Measurements from ENCODE around the gene ERRFI1.

The ERRFI1 gene

GRCh38 chr1:8046391-8046790 lies 20.3 kb upstream of the ERRFI1 start:
- no peak for DNase-seq (ENCODE audit: low read depth in 3 of 3, low spot score in 1 of 3)

GRCh38 chr1:8043621-8044020 lies 17.5 kb upstream of the ERRFI1 start:
- no peak for DNase-seq (ENCODE audit: low read depth in 3 of 3, low spot score in 1 of 3)

GRCh38 chr1:8042134-8042533 lies 16.0 kb upstream of the ERRFI1 start:
- no peak for DNase-seq (ENCODE audit: low read depth in 3 of 3, low spot score in 1 of 3)

GRCh38 chr1:8040586-8040985 lies 14.5 kb upstream of the ERRFI1 start:
- no peak for DNase-seq (ENCODE audit: low read depth in 3 of 3, low spot score in 1 of 3)

GRCh38 chr1:8039071-8039470 lies 13.0 kb upstream of the ERRFI1 start:
- DNase-seq (ENCODE audit: low read depth in 3 of 3, low spot score in 1 of 3) = no peak

- DNase-seq (ENCODE audit: low read depth in 3 of 3, low spot score in 1 of 3) = no peak
These were observed 9.2 kb upstream of the ERRFI1 start for GRCh38 chr1:8035289-8035688.

GRCh38 chr1:8033322-8033721 lies 7.2 kb upstream of the ERRFI1 start:
- no peak for DNase-seq (ENCODE audit: low read depth in 3 of 3, low spot score in 1 of 3)

- DNase-seq (ENCODE audit: low read depth in 3 of 3, low spot score in 1 of 3) = no peak
These were observed 6.3 kb upstream of the ERRFI1 start for GRCh38 chr1:8032366-8032910.

- no peak for DNase-seq (ENCODE audit: low read depth in 3 of 3, low spot score in 1 of 3)
These were observed 5.2 kb upstream of the ERRFI1 start for GRCh38 chr1:8031176-8031785.

GRCh38 chr1:8028571-8028910 lies 2.4 kb upstream of the ERRFI1 start:
- no peak for DNase-seq (ENCODE audit: low read depth in 3 of 3, low spot score in 1 of 3)

- DNase-seq (ENCODE audit: low read depth in 3 of 3, low spot score in 1 of 3) = no peak
These were observed 1.9 kb upstream of the ERRFI1 start for GRCh38 chr1:8027748-8028570.

- no peak for DNase-seq (ENCODE audit: low read depth in 3 of 3, low spot score in 1 of 3)
These were observed 1.1 kb upstream of the ERRFI1 start for GRCh38 chr1:8026976-8027747.

GRCh38 chr1:8025671-8026144 lies 401 bp downstream of the ERRFI1 start:
- DNase-seq (ENCODE audit: low read depth in 3 of 3, low spot score in 1 of 3) = no peak

GRCh38 chr1:8025061-8025670 lies 943 bp downstream of the ERRFI1 start:
- no peak for DNase-seq (ENCODE audit: low read depth in 3 of 3, low spot score in 1 of 3)

GRCh38 chr1:8024329-8024728 lies 1.8 kb downstream of the ERRFI1 start:
- DNase-seq (ENCODE audit: low read depth in 3 of 3, low spot score in 1 of 3) = no peak

GRCh38 chr1:8023995-8024313 lies 2.2 kb downstream of the ERRFI1 start:
- DNase-seq (ENCODE audit: low read depth in 3 of 3, low spot score in 1 of 3) = no peak

GRCh38 chr1:8023287-8023994 lies 2.7 kb downstream of the ERRFI1 start:
- DNase-seq (ENCODE audit: low read depth in 3 of 3, low spot score in 1 of 3) = no peak

- DNase-seq (ENCODE audit: low read depth in 3 of 3, low spot score in 1 of 3) = no peak
These were observed 3.5 kb downstream of the ERRFI1 start for GRCh38 chr1:8022395-8023286.

GRCh38 chr1:8021676-8022266 lies 4.3 kb downstream of the ERRFI1 start:
- DNase-seq (ENCODE audit: low read depth in 3 of 3, low spot score in 1 of 3) = no peak

All from stimulated activated CD4-positive, alpha-beta T cell treated with anti-CD3 and anti-CD28 coated beads, TNF-alpha, amount 100 ng/mL, for 1 hour (primary cell).